GM18505 (cell line): ENCODE data around the gene ATXN7L1.
A peak's percentile ranks its signal among the peaks of the same experiment; 100 is the strongest.

Experiments
- ATAC-seq: cut with Tn5 transposase; IDR thresholded peaks from one replicate; pipeline ENCODE4 v1.9.1; 2021; ENCODE audit not compliant: unreplicated experiment
- POLR2A ChIP-seq: IDR thresholded peaks from 4 replicates; pipeline ENCODE4 v1.6.1; 2011; ENCODE audit warnings: borderline replicate concordance; ENCODE audit not compliant: insufficient read depth, insufficient read length; ENCODE audit errors: extremely low read depth

ATXN7L1 gene, protein sequence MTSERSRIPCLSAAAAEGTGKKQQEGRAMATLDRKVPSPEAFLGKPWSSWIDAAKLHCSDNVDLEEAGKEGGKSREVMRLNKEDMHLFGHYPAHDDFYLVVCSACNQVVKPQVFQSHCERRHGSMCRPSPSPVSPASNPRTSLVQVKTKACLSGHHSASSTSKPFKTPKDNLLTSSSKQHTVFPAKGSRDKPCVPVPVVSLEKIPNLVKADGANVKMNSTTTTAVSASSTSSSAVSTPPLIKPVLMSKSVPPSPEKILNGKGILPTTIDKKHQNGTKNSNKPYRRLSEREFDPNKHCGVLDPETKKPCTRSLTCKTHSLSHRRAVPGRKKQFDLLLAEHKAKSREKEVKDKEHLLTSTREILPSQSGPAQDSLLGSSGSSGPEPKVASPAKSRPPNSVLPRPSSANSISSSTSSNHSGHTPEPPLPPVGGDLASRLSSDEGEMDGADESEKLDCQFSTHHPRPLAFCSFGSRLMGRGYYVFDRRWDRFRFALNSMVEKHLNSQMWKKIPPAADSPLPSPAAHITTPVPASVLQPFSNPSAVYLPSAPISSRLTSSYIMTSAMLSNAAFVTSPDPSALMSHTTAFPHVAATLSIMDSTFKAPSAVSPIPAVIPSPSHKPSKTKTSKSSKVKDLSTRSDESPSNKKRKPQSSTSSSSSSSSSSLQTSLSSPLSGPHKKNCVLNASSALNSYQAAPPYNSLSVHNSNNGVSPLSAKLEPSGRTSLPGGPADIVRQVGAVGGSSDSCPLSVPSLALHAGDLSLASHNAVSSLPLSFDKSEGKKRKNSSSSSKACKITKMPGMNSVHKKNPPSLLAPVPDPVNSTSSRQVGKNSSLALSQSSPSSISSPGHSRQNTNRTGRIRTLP

DNA sequence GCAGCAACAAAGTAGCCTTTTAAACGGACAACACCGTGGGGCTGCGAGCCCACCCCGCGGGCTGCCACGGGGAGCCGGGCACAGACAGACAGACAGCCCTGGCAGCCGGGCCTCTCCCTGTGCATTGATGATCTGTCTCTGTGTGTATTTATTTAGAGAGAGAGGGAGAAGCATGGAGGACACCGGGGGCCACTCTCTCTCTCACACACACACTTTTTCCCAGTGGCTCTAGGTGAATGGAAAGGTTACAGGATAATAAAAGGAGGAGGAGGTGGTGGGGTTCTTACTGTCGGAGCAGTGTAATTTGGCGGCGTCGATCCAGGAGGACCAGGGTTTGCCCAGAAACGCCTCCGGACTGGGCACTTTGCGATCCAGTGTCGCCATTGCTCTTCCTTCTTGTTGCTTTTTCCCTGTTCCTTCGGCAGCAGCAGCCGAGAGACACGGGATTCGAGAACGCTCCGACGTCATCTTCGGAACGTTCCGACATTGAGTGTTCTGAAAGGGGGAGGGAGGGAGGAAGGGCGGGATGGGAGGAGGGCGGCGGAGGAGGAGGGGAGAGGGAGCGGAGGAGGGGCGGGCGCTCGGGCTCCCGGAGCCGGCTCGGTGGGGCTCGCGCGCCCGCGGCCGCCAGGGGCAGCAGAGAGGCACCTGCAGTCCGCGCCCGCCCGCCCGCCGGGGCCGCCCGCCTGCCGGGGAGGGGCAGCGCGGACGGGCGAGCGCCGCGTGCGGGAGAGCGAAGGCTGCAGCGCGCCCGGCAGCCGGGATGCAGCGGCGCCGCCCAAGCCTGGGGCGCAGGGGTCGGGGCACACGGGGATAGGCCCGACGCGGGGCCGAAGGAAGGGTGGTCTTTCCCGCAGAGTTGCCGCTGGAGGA is at the start of gene ATXN7L1:
TSS of gene ATXN7L1 (minus strand) at position 509 of the 873 bp plus-strand sequence. CDS start at position 468, 41 bp downstream.
- peak; percentile 88 for ATAC-seq
- no peak for TF ChIP-seq POLR2A

DNA sequence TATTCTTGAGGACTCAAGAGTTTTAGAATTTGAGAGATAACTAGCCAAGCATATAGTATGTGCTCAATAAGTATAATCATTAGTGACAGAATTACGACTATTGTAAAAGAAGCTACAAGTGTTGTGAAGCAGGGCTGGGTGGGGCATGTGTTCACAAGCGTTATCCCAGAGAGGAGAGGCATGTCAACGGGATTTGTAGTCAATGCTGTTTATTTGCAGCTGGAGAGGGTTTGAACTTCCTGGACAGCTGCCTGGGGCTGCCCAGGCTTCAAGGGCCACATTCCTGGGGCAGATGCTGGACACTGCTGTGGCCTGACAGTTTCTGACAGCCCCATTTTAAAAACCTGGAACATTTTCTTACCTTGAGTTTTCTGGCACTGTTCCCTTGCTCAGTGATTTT is 49.7 kb upstream of the ATXN7L1 start:
- TF ChIP-seq POLR2A: no peak
- ATAC-seq: no peak

DNA sequence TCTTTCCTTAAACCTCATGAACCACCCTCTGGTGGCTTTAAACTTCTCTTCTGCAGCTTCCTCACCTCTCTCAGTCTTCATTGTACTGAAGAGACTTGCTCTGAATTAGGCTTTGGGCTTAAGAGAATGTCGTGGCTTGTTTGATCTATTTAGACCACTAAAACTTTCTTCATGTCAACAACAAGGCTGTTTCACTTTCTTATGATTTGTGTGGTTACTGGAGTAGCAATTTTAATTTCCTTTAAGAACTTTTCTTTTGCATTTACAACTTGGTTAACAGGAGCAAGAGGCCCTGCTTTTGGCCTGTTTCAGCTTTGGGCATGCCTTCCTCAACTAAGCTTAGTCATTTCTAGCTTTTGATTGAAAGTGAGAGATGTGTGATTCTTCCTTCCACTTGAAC is 48.5 kb upstream of the ATXN7L1 start:
- ATAC-seq: no peak
- TF ChIP-seq POLR2A: no peak

DNA sequence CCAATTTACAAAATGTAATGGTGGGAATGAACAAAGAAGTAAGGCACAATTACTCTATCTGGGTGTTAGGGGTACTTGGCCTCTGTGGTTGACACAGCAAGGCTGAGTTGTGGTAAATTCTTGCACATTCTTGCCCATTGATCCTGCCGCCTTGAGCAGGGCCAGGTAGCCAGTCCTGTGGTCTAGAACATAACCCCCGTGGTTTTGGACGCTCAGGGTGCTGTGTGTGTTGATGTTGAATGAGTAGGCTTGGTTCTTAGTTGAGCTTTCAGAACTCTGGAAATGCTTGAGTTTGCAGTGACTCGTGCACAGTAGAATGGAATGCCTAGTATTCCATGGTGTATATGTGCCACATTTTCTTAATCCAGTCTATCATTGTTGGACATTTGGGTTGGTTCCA is 44.4 kb upstream of the ATXN7L1 start:
- no peak for ATAC-seq

DNA sequence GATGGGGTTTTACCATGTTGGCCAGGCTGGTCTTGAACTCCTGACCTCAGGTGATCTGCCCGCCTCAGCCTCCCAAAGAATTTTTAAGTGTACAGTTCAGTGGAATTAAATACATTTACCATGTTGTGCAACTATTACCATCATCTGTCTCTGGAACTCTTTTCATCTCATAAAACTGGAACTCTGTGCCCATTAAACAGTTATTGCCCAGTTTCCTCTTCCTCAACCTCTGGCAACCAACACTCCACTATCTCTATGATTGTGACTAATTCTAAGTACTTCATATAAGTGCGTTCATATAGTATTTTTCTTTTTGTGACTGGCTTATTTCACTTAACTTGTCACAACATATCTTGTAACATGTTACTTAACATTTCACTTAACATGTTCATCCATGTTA is 41.3 kb upstream of the ATXN7L1 start:
- no peak for ATAC-seq
- no peak for TF ChIP-seq POLR2A

More for the DNA sequence above, 44.4 kb upstream of the ATXN7L1 start:
- no peak for TF ChIP-seq POLR2A

DNA sequence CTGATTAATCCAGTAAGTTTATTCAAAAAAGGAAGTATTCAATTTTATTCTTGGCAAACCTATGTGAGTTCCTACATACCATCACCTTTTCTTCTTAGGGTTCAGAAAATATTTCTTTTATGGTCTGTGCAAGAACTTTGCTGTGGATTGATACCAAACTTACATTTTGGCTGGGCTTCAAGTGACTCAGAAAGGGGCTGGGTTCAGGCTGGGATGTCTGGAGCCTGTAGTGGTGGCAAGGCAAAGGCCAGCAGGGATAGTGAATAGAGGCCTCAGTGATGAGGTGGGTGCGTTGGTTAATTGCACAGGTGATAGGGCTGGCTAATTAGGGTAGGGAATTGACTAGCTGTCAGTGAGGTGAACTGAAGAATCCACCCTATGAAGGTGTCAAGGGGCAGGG is 40.2 kb upstream of the ATXN7L1 start:
- ATAC-seq: no peak
- no peak for TF ChIP-seq POLR2A

DNA sequence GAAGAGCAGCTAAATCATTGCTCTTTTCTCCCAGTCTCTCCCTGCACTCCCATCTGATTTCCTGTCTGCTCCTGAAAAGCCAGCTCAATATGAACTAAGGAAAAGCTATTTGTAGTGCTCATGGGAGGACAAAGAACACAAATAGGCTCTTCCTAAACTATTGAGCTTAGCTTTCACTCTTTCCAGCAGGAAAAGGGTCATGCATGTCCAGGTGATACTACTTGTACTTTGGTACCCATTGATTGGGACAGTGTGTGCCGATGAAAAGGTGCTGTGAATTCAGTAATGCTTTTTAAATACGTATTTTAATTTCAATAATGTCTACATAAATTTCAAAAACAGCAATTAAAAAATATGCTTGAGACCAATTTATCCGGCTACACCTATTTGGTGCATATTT is 37.5 kb upstream of the ATXN7L1 start:
- ATAC-seq: no peak
- TF ChIP-seq POLR2A: no peak

DNA sequence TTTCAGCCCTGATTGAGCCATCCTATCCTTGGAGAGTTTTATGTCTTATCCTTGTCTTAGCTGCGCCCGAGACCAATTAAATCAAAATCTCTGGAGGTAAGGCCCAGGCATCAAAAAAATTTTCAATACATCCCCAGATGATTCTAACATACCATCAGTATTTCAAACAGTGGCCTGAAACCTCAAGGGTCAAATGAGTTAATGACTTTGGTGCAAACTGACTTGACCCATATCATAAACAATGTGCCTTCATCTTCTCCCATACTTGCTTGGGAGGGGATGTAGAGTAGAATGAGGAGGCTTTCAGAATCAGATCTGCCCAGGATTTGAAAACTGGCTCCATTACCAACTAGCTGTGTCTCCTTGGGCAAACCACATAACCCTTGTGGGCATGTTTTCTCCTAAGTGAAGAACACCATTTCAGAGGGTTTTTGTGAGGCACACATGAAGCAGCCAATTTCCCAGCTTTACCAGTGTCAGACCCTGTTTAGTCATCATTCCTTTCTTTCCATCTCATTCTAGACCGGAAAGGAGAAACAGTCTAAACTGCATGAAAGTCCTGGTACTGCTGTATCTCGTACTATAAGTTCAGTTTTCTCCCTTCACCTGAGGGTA is 35.7 kb upstream of the ATXN7L1 start:
- TF ChIP-seq POLR2A: no peak
- no peak for ATAC-seq

DNA sequence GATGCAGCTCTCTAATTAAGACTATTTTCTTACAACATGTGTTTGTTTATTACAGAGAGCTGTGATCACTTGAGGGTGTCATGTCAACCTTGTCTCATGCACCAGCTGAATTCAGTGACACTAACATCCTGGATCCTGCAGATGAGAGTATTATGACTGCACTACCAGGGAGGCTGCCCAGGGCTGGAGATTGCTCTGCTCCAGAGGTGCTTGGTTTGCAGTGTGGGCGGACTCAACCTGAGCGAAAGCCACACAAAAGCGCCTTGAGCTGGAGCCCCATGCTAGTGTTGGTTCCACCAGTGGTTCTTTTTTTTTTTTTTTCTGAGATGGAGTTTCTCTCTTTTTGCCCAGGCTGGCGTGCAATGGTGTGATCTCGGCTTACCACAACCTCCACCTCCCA is 33.8 kb upstream of the ATXN7L1 start:
- no peak for TF ChIP-seq POLR2A
- ATAC-seq: no peak

DNA sequence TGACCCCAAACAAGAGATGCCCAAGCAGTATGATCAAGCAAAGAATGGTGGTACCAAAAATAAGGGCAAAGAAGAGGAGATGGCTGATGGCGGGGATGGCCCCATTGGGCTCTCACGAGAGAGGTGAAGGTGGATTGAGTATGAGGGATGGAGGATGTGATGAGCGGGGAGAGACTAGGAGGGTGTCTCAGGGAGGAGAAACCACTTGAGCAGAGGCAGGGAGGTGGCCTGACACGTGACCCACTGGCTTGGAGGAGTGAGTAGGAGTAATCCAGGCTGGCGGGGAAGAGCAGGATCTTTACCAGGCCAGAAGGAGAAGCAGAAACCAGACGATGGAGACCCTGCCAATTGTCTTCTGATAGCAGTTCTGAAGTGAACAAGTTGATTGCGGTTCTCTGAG is 33.3 kb upstream of the ATXN7L1 start:
- no peak for TF ChIP-seq POLR2A
- no peak for ATAC-seq

DNA sequence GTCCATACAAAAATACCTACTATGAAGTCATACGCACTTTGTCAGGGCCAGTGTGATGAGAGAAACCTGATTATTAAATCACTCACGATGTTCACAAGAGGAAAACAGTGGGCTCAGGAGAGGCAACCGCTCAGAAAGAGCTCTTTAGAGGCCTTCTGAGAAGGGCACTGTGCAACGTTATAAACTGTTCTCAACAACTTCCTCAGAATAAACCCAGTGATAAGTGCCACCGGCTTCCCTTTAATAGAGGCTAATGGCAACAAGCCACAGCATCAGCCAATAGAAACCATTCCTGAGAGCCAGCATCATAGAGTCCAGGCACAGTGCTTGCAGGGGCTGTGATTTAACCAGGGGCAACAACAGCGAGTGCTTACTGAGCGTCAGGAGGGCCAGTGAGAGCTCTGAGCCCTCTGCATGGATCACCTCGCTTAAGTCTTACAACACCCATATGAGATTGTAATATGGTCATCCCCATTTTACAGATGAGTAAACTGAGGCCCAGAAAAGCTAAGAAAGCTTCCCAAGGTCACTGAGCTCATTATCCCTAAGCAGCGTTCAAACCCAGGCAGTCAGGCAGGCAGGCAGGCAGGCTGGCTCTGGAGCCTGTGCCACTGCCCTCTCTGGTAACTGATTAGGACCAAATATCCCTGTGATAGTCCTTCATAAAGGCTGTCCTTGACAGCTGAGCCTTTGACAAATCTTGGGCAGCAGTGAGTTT is 30.9 kb upstream of the ATXN7L1 start:
- ATAC-seq: no peak
- no peak for TF ChIP-seq POLR2A

DNA sequence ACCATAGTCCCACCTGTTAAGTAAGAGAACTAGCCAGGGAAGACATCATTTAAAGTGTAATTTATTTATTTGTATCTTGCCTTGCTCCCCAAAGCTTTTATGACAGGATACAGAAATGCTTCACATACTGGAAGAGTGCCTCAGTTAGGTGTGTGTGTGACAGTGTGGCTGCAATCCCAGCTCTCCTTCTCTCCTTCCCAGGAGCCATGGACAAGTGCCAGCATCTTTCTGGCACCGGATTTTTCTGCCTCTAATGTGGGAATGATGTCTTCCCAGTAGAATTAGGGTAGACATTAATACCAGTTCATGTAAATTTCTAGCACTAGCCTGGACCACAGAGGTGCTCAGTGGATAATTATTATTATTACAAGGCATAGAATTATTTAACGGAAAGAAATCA is 30.3 kb upstream of the ATXN7L1 start:
- no peak for ATAC-seq
- TF ChIP-seq POLR2A: no peak
